Right atrium auricular region (tissue), 2 donors: Measurements from ENCODE around the gene NFXL1. TPM values are rescaled to one million over a fixed set of nuclear protein-coding genes. Genes with fewer than 3 reads are reported as not detected.

Experiments
- DNase-seq: peaks from one replicate; pipeline ENCODE4 v3.0.0-alpha.2; 2019; ENCODE audit warnings: low spot score
- H3K27ac ChIP-seq, 2 donors: fragments of 200-600 bp; sonication (generic); 1 replicate in 1 of 2; 2 replicates in 1 of 2; pipeline ENCODE4 v1.5.1; 2016 to 2019
- H3K27me3 ChIP-seq, 2 donors: fragments of 200-600 bp; sonication (generic); one replicate each; pipeline versions ENCODE4 v1.5.1 to v1.6.0; 2017 to 2019
- H3K36me3 ChIP-seq: fragments of 200-600 bp; sonication (generic); one replicate; pipeline ENCODE4 v1.5.1; 2016
- H3K4me1 ChIP-seq, 2 donors: fragments of 200-600 bp; sonication (generic); one replicate each; pipeline versions ENCODE4 v1.5.1 to v1.6.0; 2017 to 2019
- H3K4me3 ChIP-seq, 2 donors: fragments of 200-600 bp; sonication (generic); 1 replicate in 1 of 2; 2 replicates in 1 of 2; pipeline ENCODE4 v1.5.1; 2017 to 2019; ENCODE audit warnings: mild to moderate bottlenecking in 1 of 2, moderate library complexity in 1 of 2
- H3K9me3 ChIP-seq, 2 donors: fragments of 200-600 bp; sonication (generic); one replicate each; pipeline ENCODE4 v1.5.1; 2019
- total RNA-seq, 2 donors: library from RNA; depleted of rRNA; stranded (reverse); fragments of >200 nt; gene quantifications; one replicate each; pipeline ENCODE4 v1.1.0, GENCODE V29; 2016
- TF ChIP-seq, protein P1 (sequence below), 2 donors: fragments of 200-600 bp; sonication (generic); IDR thresholded peaks; one replicate each; pipeline ENCODE4 v1.5.1; 2019; ENCODE audit warnings: antibody characterized with exemption in 2 of 2

NFXL1 gene
- total RNA-seq, 2 donors from 2014 or later = 6.2 to 8.3 TPM

DNA sequence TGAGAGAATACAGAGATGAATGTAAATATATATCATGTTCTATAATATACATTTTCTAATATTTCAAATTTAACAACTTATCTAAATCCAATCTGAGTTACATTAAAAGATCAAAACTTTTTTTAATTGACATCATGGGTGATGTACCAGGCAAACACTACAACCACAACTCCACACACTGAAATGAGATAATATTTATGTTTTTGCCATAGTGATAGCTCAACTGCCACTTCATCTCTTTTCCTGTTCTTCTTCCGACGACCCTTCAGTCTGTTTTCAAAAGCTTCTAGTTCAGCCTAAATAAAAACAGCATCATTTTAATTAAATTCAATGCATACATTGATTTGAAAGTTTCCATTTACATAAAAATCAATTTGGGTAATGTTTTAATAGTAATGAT, 66.3 kb downstream of the NFXL1 start:
- TF ChIP-seq, protein P1, sequence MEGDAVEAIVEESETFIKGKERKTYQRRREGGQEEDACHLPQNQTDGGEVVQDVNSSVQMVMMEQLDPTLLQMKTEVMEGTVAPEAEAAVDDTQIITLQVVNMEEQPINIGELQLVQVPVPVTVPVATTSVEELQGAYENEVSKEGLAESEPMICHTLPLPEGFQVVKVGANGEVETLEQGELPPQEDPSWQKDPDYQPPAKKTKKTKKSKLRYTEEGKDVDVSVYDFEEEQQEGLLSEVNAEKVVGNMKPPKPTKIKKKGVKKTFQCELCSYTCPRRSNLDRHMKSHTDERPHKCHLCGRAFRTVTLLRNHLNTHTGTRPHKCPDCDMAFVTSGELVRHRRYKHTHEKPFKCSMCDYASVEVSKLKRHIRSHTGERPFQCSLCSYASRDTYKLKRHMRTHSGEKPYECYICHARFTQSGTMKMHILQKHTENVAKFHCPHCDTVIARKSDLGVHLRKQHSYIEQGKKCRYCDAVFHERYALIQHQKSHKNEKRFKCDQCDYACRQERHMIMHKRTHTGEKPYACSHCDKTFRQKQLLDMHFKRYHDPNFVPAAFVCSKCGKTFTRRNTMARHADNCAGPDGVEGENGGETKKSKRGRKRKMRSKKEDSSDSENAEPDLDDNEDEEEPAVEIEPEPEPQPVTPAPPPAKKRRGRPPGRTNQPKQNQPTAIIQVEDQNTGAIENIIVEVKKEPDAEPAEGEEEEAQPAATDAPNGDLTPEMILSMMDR (IDR thresholded peaks at IDR 0.05) = no peak
- DNase-seq = no peak
- Histone ChIP-seq H3K27me3 (no peaks in the 10 kb centered on the region), H3K36me3 (peaks cover 11% of the 10 kb centered on the region), H3K4me1 (peaks cover 0 to 13% of the 10 kb centered on the region in 2 donors), H3K9me3 (no peaks in the 10 kb centered on the region), H3K27ac (peak overlapping the region in 1 of 2 donors; percentile 53), H3K4me3 (no peak overlapping the region)

DNA sequence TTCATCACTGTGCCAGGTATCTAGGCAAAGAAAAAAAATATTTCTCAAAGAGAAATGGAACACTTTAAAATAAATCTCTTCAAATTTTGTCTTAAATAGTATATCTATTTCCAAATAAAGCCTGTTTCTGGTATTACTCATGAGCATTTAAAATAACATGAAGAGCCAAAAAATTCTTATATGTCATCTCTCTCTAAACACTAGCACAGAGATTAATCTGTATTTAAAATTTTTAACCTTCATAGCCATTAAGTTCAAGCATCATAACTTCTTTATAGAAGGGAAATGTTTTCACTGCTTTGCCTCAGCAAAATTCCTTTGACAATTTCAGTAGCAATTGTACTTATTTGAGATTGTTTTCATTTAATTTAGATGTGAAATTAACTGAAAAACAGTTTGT, 71.4 kb downstream of the NFXL1 start:
- TF ChIP-seq, protein P1 (IDR thresholded peaks at IDR 0.05) = no peak
- H3K27me3 ChIP-seq = no peaks in the 10 kb centered on the region
- DNase-seq = no peak
- no peak overlapping the region for H3K4me3 ChIP-seq
- peaks cover 11% of the 10 kb centered on the region for H3K36me3 ChIP-seq
- peaks cover 0 to 16% of the 10 kb centered on the region in 2 donors for H3K4me1 ChIP-seq
- H3K9me3 ChIP-seq = no peaks in the 10 kb centered on the region
- no peak overlapping the region for H3K27ac ChIP-seq

GRCh38 chr4:47840291-47840690, 74.1 kb downstream of the NFXL1 start:
- H3K4me3 ChIP-seq = no peak overlapping the region
- H3K4me1 ChIP-seq = peaks cover 0 to 38% of the 10 kb centered on the region in 2 donors
- DNase-seq = no peak
- H3K27me3 ChIP-seq = no peaks in the 10 kb centered on the region
- H3K9me3 ChIP-seq = no peaks in the 10 kb centered on the region
- H3K36me3 ChIP-seq = peaks cover 11% of the 10 kb centered on the region
- TF ChIP-seq, protein P1 (IDR thresholded peaks at IDR 0.05) = no peak
- peak overlapping the region in 1 of 2 donors; percentile 85 for H3K27ac ChIP-seq

GRCh38 chr4:47839259-47839658, 75.1 kb downstream of the NFXL1 start:
- Histone ChIP-seq H3K4me3 (no peak overlapping the region), H3K36me3 (peaks cover 7% of the 10 kb centered on the region), H3K27ac (peak overlapping the region; percentile 37 to 85), H3K4me1 (peaks cover 0 to 43% of the 10 kb centered on the region in 2 donors), H3K9me3 (no peaks in the 10 kb centered on the region), H3K27me3 (no peaks in the 10 kb centered on the region)
- TF ChIP-seq, protein P1 (IDR thresholded peaks at IDR 0.05) = peak; percentile 37 to 62
- DNase-seq = peak; percentile 76

DNA sequence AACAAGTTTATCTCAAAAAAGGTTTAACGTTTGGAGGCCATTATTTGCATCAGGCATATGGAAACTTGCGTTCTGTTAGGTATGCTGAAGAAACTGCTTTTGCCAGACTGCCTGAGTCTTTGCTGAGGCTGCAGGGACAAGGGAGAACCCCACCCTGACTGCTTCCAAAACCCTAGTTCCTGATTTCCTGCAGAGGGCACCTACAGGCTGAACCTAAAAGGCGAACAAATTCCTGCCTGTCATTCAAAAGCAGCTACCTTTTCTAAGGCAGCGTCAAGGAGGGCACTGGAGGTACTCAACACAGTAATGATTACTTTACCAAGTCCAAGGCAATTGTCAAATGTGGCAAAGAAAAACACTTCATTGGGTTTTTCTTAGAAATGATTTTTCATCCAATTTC, 75.9 kb downstream of the NFXL1 start:
- H3K27ac ChIP-seq = peak overlapping the region; percentile 72 to 85
- H3K4me3 ChIP-seq = peak overlapping the region; percentile 58 to 63
- DNase-seq = no peak
- H3K4me1 ChIP-seq = peaks cover 0 to 43% of the 10 kb centered on the region in 2 donors
- H3K36me3 ChIP-seq = peaks cover 2% of the 10 kb centered on the region
- TF ChIP-seq, protein P1 (IDR thresholded peaks at IDR 0.05) = no peak
- H3K27me3 ChIP-seq = no peaks in the 10 kb centered on the region
- no peaks in the 10 kb centered on the region for H3K9me3 ChIP-seq

DNA sequence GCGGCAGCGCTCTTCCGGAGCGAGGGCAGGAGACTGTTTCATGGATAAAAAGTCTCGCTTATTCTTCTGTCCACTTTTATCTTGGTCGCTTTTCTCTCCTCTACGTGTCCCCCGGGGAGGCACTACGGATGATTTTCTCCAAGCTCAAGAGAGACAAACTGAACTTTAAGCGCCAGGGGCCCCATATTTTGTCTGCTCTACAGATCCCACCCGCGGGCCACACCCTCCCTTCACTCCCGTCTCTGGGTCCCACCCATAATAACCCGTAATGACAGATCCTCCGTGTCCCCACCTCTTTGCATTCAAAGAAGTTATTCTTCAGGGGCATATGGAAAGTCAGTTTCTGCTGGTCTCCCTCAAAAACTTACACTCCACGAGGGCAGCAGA, 76.5 kb downstream of the NFXL1 start, which contains the start of gene CORIN:
CORIN (minus strand) TSS at position 160 of the 387 bp plus-strand sequence; CDS start at position 42, 118 bp downstream.
- Histone ChIP-seq H3K27me3 (no peaks in the 10 kb centered on the region), H3K36me3 (no peaks in the 10 kb centered on the region), H3K4me1 (peaks cover 0 to 43% of the 10 kb centered on the region in 2 donors), H3K4me3 (peak within 1 kb of the TSS; percentile 58 to 63), H3K9me3 (peaks cover 0 to 4% of the 10 kb centered on the region in 2 donors), H3K27ac (peak within 1 kb of the TSS; percentile 72 to 85)
- TF ChIP-seq, protein P1 (IDR thresholded peaks at IDR 0.05) = no peak
- no peak for DNase-seq
